A673 (cell line): ENCODE results near the gene ASPSCR1.

Source experiments
- EZH2 ChIP-seq: fragments of 200-600 bp; sonication (generic); IDR thresholded peaks from 2 replicates; pipeline ENCODE4 v1.6.1; 2017; ENCODE audit warnings: borderline replicate concordance, low read depth, mild to moderate bottlenecking, mixed read lengths, antibody characterized with exemption, low read length; ENCODE audit not compliant: poor library complexity, severe bottlenecking
- TF ChIP-seq, protein P1 (sequence below): fragments of 300-800, 200-600 bp; sonication (generic); conservative IDR thresholded peaks from 2 replicates; pipeline ENCODE4 v1.5.1; 2017; ENCODE audit warnings: low read depth, mild to moderate bottlenecking, antibody characterized with exemption, low read length, moderate library complexity, mixed read lengths

DNA sequence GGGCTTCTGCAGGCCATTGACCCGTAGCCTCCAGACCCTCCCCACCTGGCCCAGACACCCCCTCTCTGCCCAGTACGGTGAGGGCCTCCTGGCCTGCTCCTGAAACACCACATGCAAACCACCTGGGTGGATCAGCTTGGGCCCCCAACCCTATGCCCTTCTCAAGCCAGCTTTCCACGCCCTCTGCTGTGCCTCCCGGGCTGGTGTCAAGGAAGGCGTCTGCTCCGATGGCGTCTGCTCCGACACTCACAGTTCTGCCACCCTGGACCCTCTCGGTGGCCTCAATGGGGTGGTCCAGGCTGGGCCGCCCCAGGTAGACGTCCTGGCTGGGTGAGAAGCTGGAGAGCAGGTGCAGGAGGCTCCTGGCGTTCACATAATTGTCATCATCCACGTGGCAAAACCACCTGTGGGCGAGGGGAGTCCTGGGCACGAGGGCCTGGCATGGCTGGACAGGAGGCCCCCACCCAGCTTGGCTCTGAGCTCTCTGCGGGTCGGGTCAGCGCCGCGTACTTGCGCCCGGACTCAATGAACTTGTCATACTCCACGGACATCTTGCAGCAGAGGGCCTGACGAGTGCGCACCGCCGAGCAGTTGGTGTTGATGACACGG lies 72.8 kb downstream of the ASPSCR1 start:
- TF ChIP-seq, protein P1, sequence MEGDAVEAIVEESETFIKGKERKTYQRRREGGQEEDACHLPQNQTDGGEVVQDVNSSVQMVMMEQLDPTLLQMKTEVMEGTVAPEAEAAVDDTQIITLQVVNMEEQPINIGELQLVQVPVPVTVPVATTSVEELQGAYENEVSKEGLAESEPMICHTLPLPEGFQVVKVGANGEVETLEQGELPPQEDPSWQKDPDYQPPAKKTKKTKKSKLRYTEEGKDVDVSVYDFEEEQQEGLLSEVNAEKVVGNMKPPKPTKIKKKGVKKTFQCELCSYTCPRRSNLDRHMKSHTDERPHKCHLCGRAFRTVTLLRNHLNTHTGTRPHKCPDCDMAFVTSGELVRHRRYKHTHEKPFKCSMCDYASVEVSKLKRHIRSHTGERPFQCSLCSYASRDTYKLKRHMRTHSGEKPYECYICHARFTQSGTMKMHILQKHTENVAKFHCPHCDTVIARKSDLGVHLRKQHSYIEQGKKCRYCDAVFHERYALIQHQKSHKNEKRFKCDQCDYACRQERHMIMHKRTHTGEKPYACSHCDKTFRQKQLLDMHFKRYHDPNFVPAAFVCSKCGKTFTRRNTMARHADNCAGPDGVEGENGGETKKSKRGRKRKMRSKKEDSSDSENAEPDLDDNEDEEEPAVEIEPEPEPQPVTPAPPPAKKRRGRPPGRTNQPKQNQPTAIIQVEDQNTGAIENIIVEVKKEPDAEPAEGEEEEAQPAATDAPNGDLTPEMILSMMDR = no peak
- TF ChIP-seq EZH2 = no peak
